Parathyroid adenoma (tissue), 2 donors: ENCODE measurements around the gene RAB24.

ENCODE experiments used
- H2AFZ ChIP-seq: fragments of 300-600 bp; sonication (generic); one replicate; pipeline ENCODE4 v1.7.0; 2017; ENCODE audit warnings: antibody characterized with exemption, mild to moderate bottlenecking
- H3K27ac ChIP-seq: fragments of 300-600 bp; sonication (generic); one replicate; pipeline ENCODE4 v1.7.0; 2017
- H3K27me3 ChIP-seq: fragments of 300-600 bp; sonication (generic); one replicate; pipeline ENCODE4 v1.7.0; 2017; ENCODE audit warnings: low read length; ENCODE audit not compliant: control insufficient read depth, insufficient read depth
- H3K36me3 ChIP-seq: fragments of 300-600 bp; sonication (generic); one replicate; pipeline ENCODE4 v1.7.0; 2017; ENCODE audit warnings: low read length; ENCODE audit not compliant: control insufficient read depth, insufficient read depth
- H3K4me1 ChIP-seq: fragments of 300-600 bp; sonication (generic); one replicate; pipeline ENCODE4 v1.7.0; 2017; ENCODE audit warnings: control low read depth
- H3K4me2 ChIP-seq: fragments of 300-600 bp; sonication (generic); one replicate; pipeline ENCODE4 v1.7.0; 2017; ENCODE audit warnings: low read length
- H3K4me3 ChIP-seq: fragments of 300-600 bp; sonication (generic); one replicate; pipeline ENCODE4 v1.7.0; 2017; ENCODE audit warnings: low read depth, low read length
- H3K79me2 ChIP-seq: fragments of 300-600 bp; sonication (generic); one replicate; pipeline ENCODE4 v1.7.0; 2017; ENCODE audit warnings: control low read depth
- H3K9ac ChIP-seq: fragments of 300-600 bp; sonication (generic); one replicate; pipeline ENCODE4 v1.7.0; 2017; ENCODE audit warnings: mild to moderate bottlenecking
- H3K9me3 ChIP-seq: fragments of 300-600 bp; sonication (generic); one replicate; pipeline ENCODE4 v1.7.0; 2017; ENCODE audit warnings: low read length; ENCODE audit not compliant: control insufficient read depth
- TF ChIP-seq, protein P1 (sequence below): fragments of 300-600 bp; sonication (generic); IDR thresholded peaks from one replicate; pipeline ENCODE4 v1.7.0; 2017; ENCODE audit warnings: antibody characterized with exemption, mild to moderate bottlenecking
- donor health status: primary hyperparathyroidism.

Gene RAB24

GRCh38 chr5:177349762-177350161 is 46.2 kb upstream of the RAB24 start:
- Histone ChIP-seq H3K4me3 (no peak overlapping the region), H3K27ac (no peak overlapping the region), H3K9ac (no peak overlapping the region), H3K79me2 (peaks cover 18% of the 10 kb centered on the region), H3K27me3 (no peaks in the 10 kb centered on the region), H3K9me3 (no peaks in the 10 kb centered on the region), H3K4me1 (peaks cover 9% of the 10 kb centered on the region), H3K4me2 (no peak overlapping the region), H3K36me3 (no peaks in the 10 kb centered on the region), H2AFZ (no peak overlapping the region)
- TF ChIP-seq, protein P1, sequence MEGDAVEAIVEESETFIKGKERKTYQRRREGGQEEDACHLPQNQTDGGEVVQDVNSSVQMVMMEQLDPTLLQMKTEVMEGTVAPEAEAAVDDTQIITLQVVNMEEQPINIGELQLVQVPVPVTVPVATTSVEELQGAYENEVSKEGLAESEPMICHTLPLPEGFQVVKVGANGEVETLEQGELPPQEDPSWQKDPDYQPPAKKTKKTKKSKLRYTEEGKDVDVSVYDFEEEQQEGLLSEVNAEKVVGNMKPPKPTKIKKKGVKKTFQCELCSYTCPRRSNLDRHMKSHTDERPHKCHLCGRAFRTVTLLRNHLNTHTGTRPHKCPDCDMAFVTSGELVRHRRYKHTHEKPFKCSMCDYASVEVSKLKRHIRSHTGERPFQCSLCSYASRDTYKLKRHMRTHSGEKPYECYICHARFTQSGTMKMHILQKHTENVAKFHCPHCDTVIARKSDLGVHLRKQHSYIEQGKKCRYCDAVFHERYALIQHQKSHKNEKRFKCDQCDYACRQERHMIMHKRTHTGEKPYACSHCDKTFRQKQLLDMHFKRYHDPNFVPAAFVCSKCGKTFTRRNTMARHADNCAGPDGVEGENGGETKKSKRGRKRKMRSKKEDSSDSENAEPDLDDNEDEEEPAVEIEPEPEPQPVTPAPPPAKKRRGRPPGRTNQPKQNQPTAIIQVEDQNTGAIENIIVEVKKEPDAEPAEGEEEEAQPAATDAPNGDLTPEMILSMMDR: no peak

DNA sequence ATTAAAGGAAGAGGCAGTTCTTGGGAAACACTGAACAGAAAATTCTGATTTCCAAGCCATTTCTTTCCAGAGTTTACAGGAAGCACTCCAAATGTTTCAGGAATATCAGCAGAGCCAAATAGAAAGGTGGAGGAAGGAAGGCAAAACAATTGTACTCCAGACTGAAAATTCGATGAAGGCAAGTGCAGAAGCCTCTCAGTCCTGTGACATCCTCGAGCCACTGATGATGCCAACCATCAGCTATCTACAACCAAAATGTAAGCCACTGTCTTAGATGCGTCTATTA is 45.8 kb upstream of the RAB24 start:
- TF ChIP-seq, protein P1: no peak
- Histone ChIP-seq H2AFZ (no peak overlapping the region), H3K9me3 (no peaks in the 10 kb centered on the region), H3K27me3 (no peaks in the 10 kb centered on the region), H3K4me2 (no peak overlapping the region), H3K4me1 (peaks cover 9% of the 10 kb centered on the region), H3K27ac (no peak overlapping the region), H3K36me3 (no peaks in the 10 kb centered on the region), H3K9ac (no peak overlapping the region), H3K4me3 (no peak overlapping the region), H3K79me2 (peaks cover 22% of the 10 kb centered on the region)

DNA sequence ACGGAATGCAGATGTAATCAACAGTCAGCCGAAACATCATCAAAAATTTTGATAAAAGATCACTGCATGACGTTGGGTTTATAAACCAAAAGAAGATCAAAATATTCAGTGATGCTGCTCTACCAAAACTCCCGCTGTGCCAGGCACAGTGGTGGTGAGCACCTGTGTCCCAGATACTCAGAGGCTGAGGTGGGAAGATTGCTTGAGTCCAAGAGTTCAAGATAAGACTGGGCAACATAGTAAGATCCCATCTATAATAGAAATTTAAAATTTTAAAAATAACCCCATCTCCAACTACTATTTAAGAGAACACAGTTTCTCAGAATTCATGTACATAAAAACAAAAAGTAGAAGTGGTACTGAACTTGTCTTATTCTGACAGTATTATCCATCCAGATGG is 44.2 kb upstream of the RAB24 start:
- TF ChIP-seq, protein P1: no peak
- Histone ChIP-seq H3K27me3 (no peaks in the 10 kb centered on the region), H3K36me3 (no peaks in the 10 kb centered on the region)

DNA sequence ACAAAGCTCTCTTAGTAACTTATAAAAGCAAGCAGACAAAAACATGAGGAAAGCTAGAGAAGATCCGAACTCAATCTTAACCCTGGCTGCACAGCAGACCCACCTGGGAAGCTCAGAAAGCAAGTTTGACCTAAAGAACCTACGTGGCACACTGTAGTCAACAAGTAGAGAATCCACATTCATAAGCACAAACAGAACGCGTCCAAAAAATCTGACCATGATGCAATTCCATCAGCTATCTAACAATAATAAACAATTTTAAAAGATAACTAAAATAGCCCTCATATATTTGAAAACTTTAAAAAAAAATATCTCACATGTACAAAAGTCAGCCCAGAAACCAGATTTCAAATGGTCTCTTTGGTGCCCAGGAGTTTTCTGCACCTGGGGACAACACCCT is 43.3 kb upstream of the RAB24 start:
- H2AFZ ChIP-seq: no peak overlapping the region
- no peak overlapping the region for H3K9ac ChIP-seq
- H3K79me2 ChIP-seq: peaks cover 36% of the 10 kb centered on the region
- H3K27ac ChIP-seq: no peak overlapping the region
- H3K4me3 ChIP-seq: no peak overlapping the region
- no peaks in the 10 kb centered on the region for H3K27me3 ChIP-seq
- H3K4me2 ChIP-seq: no peak overlapping the region
- H3K4me1 ChIP-seq: peaks cover 9% of the 10 kb centered on the region
- H3K9me3 ChIP-seq: no peaks in the 10 kb centered on the region
- TF ChIP-seq, protein P1: no peak
- H3K36me3 ChIP-seq: no peaks in the 10 kb centered on the region

More for the DNA sequence above, 44.2 kb upstream of the RAB24 start:
- H2AFZ ChIP-seq: no peak overlapping the region
- no peak overlapping the region for H3K27ac ChIP-seq
- H3K9ac ChIP-seq: no peak overlapping the region
- peaks cover 30% of the 10 kb centered on the region for H3K79me2 ChIP-seq
- no peak overlapping the region for H3K4me2 ChIP-seq
- peaks cover 9% of the 10 kb centered on the region for H3K4me1 ChIP-seq
- H3K4me3 ChIP-seq: no peak overlapping the region
- no peaks in the 10 kb centered on the region for H3K9me3 ChIP-seq

GRCh38 chr5:177344891-177345290 is 41.4 kb upstream of the RAB24 start:
- peaks cover 43% of the 10 kb centered on the region for H3K79me2 ChIP-seq
- no peak overlapping the region for H3K4me3 ChIP-seq
- H3K4me1 ChIP-seq: peaks cover 4% of the 10 kb centered on the region
- no peaks in the 10 kb centered on the region for H3K36me3 ChIP-seq
- TF ChIP-seq, protein P1: no peak
- no peak overlapping the region for H3K9ac ChIP-seq
- H3K4me2 ChIP-seq: no peak overlapping the region
- H3K27me3 ChIP-seq: no peaks in the 10 kb centered on the region
- H2AFZ ChIP-seq: no peak overlapping the region
- H3K9me3 ChIP-seq: no peaks in the 10 kb centered on the region
- H3K27ac ChIP-seq: no peak overlapping the region
